Inflammatory macrophage treated with lipopolysaccharide for 1 hour (primary cell): ENCODE data around the gene SPTBN5.
"Not testable (repeated sequence)": the region's sequence is repeated elsewhere in the genome, so short reads cannot be mapped to it uniquely, and the experiment has no call there.

Source experiments
- DNase-seq, 2 donors: peaks; one replicate each; pipeline ENCODE4 v3.0.0-alpha.2; 2020 to 2022

SPTBN5 gene

GRCh38 chr15:41841131-41841530 lies 52.7 kb downstream of the SPTBN5 start:
- DNase-seq = no peak

DNA sequence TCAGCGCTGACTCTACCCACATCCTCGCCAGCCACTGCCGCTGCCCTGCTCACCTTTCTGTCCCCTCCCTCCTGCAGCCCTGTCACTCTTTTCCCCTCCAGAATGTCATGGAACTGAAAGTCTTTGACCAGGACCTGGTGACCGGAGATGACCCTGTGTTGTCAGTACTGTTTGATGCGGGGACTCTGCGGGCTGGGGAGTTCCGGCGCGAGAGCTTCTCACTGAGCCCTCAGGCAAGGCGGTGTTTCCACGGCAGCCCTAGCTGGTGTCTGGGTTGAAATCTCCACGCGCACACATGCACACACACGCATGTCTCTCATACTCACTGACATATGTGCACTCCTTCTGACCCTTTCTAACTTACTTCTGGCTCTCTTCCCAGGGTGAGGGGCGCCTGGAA lies 53.2 kb downstream of the SPTBN5 start:
- DNase-seq = no peak

DNA sequence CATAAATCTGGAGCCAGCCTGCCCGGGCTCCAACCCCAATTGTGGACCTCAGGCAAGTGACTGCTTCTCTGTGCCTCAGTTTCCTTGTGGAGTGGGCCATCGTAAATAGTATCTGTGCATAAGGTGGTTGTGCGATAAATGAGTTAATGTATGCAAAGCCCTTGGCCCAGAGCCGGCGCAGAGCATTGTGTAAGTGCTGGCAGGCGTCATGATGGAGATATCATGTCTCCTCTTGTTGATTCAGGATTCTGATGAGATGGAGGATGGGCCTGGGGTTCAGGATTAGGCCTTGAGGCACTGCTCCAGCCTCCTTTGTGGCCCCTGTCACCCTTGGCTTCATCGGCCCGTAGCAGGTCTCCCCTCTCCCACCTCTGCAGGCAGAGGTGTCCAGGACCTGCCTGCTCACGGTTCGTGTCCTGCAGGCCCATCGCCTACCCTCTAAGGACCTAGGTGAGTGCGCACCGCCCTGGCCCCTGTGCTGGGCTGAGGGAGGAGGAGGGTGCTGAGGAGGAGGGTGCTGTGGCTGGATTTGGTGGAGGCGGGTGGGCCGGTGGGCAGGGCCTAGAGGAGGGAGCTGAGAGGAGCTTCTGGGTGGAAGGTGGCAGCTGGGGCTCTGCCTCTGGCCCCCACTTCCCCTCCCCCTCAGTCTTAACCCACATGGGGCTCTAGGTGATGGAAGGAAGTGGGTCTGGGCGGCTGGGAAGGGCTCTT lies 53.9 kb downstream of the SPTBN5 start:
- no peak for DNase-seq

GRCh38 chr15:41838400-41838897 lies 55.4 kb downstream of the SPTBN5 start, which contains the start of gene PLA2G4B:
PLA2G4B (plus strand) TSS chr15:41838847; CDS start chr15:41838914, 67 bp downstream.
- DNase-seq = no peak

GRCh38 chr15:41836713-41837454 lies 57.0 kb downstream of the SPTBN5 start:
- DNase-seq = no peak

- DNase-seq = no peak
Observed at GRCh38 chr15:41836073-41836472, 57.8 kb downstream of the SPTBN5 start.

DNA sequence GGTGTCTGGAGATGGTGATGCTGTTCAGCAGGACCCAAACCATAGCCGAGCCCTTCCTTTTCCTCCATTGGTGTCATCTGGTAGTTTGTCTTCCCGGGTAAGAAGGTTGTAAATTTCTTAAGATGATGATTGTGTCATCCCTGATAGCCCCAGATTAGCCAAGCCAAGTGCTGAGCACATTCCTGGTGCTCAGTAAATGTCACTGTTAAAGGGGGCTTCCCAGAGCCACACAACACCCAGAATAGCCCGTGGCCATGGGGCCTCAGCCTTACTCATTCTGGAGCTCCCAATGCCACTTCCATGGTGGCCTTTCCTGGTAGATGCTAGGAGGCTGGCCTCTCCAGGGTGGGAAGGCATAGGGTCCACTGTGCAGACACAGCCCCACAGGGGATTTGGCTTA lies 59.8 kb downstream of the SPTBN5 start:
- peak; percentile 58 to 79 for DNase-seq

GRCh38 chr15:41832875-41833274 lies 61.0 kb downstream of the SPTBN5 start:
- no peak for DNase-seq

GRCh38 chr15:41832208-41832607 lies 61.6 kb downstream of the SPTBN5 start:
- DNase-seq = no peak

GRCh38 chr15:41831291-41831690 lies 62.6 kb downstream of the SPTBN5 start:
- DNase-seq = not testable (repeated sequence)

DNA sequence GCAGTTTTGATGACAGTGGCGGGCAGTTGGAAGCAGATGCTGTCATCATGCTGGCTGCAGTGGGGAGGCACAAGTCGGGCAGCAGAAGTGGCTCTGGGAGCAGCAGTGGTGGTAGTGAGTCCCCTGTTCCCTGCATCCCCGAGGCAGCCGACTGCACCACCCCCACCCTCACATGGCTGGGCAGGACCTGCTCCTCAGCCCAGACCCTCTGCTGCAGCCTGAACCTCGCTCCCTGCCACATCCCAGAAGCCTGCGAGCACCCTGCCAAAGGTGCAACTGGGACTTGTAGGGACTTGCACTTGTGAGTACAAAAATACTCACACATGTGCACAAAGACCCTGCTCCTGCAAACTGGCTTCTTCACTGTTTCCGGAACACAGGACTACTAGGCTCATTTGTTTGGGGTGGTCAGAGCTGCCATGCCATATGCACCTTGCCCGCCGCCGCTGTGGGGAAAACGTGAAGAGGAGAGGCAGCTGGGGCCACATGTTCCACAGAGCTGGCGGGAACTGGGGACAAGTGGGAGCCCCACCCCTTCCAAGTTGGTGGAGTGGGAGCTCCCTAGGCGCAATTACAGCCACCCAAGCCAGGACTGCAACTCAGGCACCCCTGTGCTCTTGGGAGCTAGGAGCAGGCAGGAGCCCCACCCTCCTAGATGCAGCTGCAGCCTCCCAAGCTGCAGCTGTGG lies 63.8 kb downstream of the SPTBN5 start:
- no peak for DNase-seq

DNA sequence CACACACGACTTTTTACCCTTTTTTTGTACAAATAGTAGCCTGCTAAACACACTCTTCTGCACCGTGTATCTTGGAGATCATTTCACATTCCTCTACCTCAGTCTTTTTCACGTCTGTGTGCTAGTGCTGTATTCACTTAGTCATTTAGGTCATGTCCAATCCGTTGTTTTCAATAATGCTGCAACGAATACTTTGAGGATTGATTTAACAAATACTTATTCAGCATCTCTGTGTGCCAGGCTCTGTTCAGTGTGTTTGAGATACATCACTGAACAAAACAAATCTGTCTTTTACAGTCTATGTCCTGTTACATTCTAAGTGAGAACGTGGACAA lies 65.1 kb downstream of the SPTBN5 start:
- no peak for DNase-seq

GRCh38 chr15:41827880-41828806 lies 65.7 kb downstream of the SPTBN5 start, which contains the start of gene JMJD7:
JMJD7 (plus strand) TSS chr15:41828092; CDS start chr15:41828125, 33 bp downstream.
- peak; percentile 86 to 98 for DNase-seq

DNA sequence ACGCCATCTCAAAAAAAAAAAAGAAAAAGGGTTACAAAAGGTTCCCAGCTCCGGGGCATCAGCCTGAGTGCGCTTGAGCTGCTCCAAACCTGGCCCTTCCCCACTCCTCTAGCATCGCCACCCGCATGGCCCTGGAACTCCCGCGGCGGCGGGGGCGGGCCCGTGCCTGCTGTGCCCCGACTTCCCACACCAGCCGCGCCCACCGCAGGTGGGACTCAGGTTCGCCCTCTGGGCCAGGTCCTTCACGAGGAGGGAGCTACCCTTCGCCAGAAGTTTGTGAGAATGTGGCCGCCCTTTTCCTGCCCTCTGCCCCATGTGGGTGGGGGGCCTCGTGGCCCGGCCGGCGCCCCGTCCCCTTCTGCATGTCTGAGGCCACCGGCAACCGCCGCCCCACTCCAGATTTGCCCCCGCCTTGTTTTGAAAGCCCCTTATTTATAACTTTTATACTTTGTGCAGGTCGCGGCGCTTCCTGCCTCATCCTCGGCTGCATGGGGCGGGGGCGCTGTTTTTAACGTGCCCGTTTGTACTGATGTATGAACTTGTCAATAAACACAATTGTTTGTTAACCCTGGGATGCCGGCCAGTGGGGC lies 66.5 kb downstream of the SPTBN5 start:
- DNase-seq = no peak

DNA sequence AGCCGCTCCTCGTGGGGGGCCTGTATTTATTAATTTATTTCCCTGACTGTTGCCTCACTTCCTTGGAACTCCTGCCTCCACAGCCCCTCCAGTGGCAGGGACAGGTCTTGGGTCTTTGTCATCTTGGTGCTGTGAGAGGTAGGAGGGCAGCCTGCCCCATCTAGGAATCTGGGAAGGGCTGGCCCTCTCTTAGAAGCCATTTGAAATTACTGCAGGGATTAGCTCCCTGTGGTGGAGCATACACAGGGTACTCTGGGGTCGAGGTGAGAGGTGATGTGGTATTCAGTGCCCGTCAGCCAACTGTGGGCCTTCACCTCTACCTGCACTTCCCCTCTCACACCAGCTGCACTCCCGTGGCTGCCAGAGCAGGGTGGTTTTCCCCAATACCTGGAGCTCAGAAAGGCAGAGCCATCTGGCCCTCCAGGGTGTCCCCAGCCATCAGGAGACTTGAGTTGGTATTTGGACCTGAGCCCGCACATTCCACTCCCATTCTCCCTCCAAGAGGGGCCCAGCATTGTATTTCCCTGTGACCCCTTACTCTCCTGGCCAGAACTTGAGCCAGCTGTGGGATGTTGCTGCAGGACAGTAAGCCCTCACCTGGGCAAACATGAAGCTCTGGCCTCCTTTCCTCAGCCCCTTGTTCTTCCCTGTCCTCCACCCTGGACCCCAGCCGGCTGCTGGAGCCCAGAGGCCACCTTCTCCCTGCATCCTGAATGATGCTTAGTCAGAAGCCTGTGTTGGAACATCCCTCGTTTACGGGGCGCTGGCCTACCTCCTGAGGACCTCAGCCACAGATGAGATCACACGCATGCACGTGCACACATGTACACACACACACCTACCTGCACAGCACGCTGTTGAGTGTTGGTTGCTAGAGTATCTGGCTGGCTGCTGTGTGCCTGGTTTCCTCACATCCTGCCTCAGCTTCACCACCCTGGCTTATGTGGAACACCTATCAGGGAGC lies 68.0 kb downstream of the SPTBN5 start:
- DNase-seq = no peak

DNA sequence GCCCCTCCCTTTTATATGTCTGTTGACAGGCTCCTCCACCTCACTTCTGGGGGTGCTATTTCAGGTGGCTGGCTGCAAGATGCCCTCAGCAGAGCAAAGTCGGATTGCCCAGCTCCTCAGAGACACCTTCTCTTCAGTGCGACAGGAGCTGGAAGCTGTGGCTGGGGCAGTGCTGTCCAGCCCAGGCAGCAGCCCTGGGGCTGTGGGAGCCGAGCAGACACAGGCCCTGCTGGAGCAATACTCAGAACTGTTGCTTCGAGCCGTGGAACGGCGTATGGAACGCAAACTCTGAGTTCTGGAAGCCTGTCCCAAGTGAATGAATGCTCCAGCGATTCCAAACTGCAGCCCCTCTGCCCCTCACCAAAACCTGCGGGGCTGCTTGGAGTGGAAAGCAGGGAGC lies 68.7 kb downstream of the SPTBN5 start:
- DNase-seq = no peak

DNA sequence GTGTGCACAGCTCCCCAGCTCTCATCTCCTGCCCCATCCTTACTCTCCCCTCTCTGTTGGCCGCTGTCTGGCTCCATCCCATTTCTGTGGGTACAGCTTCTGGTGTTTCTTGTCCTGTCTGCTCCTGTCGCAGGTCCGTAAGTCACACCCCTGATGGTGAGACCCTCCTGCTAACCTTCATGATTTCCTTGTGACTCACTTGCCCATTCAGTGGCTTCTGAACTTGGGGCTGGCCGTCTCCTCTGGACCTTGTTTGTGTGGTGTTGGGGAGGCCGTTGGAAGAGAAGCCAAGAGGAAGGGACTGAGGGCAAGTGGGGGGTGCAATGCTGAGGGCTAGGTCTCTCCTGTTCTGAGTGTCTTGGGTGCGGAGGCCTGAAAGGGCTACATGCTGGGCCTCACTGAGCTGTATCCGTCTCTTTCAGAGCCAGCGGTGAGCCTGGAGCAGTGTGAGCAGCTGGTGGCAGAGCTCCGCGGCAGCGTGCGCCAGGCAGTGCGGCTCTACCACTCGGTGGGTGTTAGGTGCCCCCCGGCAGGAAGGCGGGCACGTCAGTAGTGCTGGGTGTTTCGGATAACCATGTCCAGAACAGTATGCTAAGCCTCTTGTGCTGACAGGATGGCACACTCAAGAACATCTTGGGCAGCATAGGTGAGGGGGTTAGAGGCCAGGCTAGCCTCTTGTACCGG lies 69.6 kb downstream of the SPTBN5 start:
- no peak for DNase-seq

DNA sequence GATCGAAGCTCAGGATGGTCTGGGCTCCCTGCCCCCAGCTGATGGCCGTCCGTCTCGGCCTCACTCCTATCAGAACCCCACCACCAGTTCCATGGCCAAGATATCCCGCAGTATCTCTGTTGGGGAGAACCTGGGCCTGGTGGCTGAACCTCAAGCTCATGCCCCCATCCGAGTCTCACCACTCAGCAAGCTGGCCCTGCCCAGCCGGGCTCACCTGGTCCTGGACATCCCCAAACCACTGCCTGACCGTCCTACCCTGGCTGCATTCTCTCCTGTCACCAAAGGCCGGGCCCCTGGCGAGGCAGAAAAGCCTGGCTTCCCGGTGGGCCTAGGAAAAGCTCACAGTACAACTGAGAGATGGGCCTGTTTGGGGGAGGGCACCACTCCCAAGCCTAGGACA lies 70.4 kb downstream of the SPTBN5 start:
- no peak for DNase-seq

- DNase-seq = no peak
Observed at GRCh38 chr15:41822957-41823356, 70.9 kb downstream of the SPTBN5 start.

DNA sequence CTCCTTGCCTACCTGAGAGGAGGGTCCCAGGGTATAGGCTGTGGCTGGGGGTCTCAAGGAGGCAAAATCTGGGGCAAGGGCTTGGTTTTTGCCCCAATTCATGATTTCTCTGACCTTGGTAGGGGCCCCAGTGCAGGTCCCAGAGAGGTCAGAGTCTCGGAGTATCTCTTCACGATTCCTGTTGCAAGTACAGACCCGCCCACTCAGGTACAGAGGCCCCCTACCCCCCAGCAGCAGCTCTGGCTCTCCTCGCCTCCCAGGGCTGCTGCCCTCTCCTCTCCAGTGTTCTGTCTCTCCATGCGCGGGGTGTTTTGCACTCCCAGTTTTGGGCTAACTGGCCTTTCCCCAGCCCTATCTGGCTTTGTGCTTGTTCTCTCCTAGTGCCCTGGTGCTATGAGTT lies 71.4 kb downstream of the SPTBN5 start:
- no peak for DNase-seq
